ENCODE data around the gene DUSP1.

The DUSP1 gene

GRCh38 chr5:172763120-172763464 lies 7.9 kb downstream of the DUSP1 start:
- DNase-seq (no peak), ATAC-seq (no peak)
- Mint-ChIP-seq H3K27me3 (no peaks in the 10 kb centered on the region), H3K4me3 (no peak overlapping the region), H3K4me1 (peaks cover 29% of the 10 kb centered on the region), H3K9me3 (peaks cover 0 to 12% of the 10 kb centered on the region in 2 donors), H3K27ac (no peak overlapping the region)

- peaks cover 0 to 12% of the 10 kb centered on the region in 2 donors for H3K9me3 Mint-ChIP-seq
- peak overlapping the region in 1 of 2 donors; percentile 77 for H3K27ac Mint-ChIP-seq
- no peaks in the 10 kb centered on the region for H3K27me3 Mint-ChIP-seq
- ATAC-seq: no peak
- H3K4me3 Mint-ChIP-seq: no peak overlapping the region
- peaks cover 25% of the 10 kb centered on the region for H3K4me1 Mint-ChIP-seq
- no peak for DNase-seq
Measured at GRCh38 chr5:172762214-172763119, 8.5 kb downstream of the DUSP1 start.

GRCh38 chr5:172760959-172761358 lies 10.0 kb downstream of the DUSP1 start:
- H3K4me1 Mint-ChIP-seq: peaks cover 15% of the 10 kb centered on the region

GRCh38 chr5:172760136-172760535 lies 10.9 kb downstream of the DUSP1 start:
- Mint-ChIP-seq H3K9me3 (peaks cover 0 to 12% of the 10 kb centered on the region in 2 donors), H3K27ac (peak overlapping the region in 1 of 2 donors; percentile 90), H3K4me3 (no peak overlapping the region), H3K27me3 (no peaks in the 10 kb centered on the region), H3K4me1 (peaks cover 7% of the 10 kb centered on the region)
- no peak for ATAC-seq
- DNase-seq: no peak

More at GRCh38 chr5:172760959-172761358, 10.0 kb downstream of the DUSP1 start:
- Mint-ChIP-seq H3K4me3 (no peak overlapping the region), H3K27ac (no peak overlapping the region), H3K27me3 (no peaks in the 10 kb centered on the region), H3K9me3 (peaks cover 0 to 12% of the 10 kb centered on the region in 2 donors)
- DNase-seq (no peak), ATAC-seq (no peak)

- no peak for ATAC-seq
- Mint-ChIP-seq H3K4me3 (no peak overlapping the region), H3K27me3 (no peaks in the 10 kb centered on the region), H3K9me3 (peaks cover 0 to 12% of the 10 kb centered on the region in 2 donors), H3K4me1 (no peaks in the 10 kb centered on the region), H3K27ac (no peak overlapping the region)
- DNase-seq: no peak
Measured at GRCh38 chr5:172758834-172759149, 12.2 kb downstream of the DUSP1 start.

GRCh38 chr5:172758077-172758833 lies 12.7 kb downstream of the DUSP1 start:
- no peak for ATAC-seq

GRCh38 chr5:172757394-172758010 lies 13.5 kb downstream of the DUSP1 start:
- H3K4me3 Mint-ChIP-seq: no peak overlapping the region
- peaks cover 0 to 12% of the 10 kb centered on the region in 2 donors for H3K9me3 Mint-ChIP-seq
- H3K27me3 Mint-ChIP-seq: no peaks in the 10 kb centered on the region
- no peak overlapping the region for H3K27ac Mint-ChIP-seq
- H3K4me1 Mint-ChIP-seq: no peaks in the 10 kb centered on the region
- DNase-seq (no peak), ATAC-seq (no peak)

More at GRCh38 chr5:172758077-172758833, 12.7 kb downstream of the DUSP1 start:
- Mint-ChIP-seq H3K9me3 (peaks cover 0 to 12% of the 10 kb centered on the region in 2 donors), H3K27me3 (no peaks in the 10 kb centered on the region), H3K27ac (no peak overlapping the region), H3K4me1 (no peaks in the 10 kb centered on the region), H3K4me3 (no peak overlapping the region)
- DNase-seq: no peak

GRCh38 chr5:172756764-172757393 lies 14.1 kb downstream of the DUSP1 start:
- no peaks in the 10 kb centered on the region for H3K27me3 Mint-ChIP-seq
- H3K9me3 Mint-ChIP-seq: peaks cover 0 to 12% of the 10 kb centered on the region in 2 donors
- H3K4me1 Mint-ChIP-seq: no peaks in the 10 kb centered on the region
- H3K27ac Mint-ChIP-seq: no peak overlapping the region
- ATAC-seq: no peak
- DNase-seq: no peak
- no peak overlapping the region for H3K4me3 Mint-ChIP-seq

- Mint-ChIP-seq H3K4me3 (no peak overlapping the region), H3K4me1 (peaks cover 9% of the 10 kb centered on the region), H3K9me3 (peaks cover 0 to 6% of the 10 kb centered on the region in 2 donors), H3K27me3 (no peaks in the 10 kb centered on the region), H3K27ac (no peak overlapping the region)
- no peak for ATAC-seq
- DNase-seq: no peak
Measured at GRCh38 chr5:172754596-172755356, 16.2 kb downstream of the DUSP1 start.

GRCh38 chr5:172753101-172753500 lies 17.9 kb downstream of the DUSP1 start:
- Mint-ChIP-seq H3K9me3 (no peaks in the 10 kb centered on the region), H3K4me1 (peaks cover 9% of the 10 kb centered on the region), H3K27ac (no peak overlapping the region), H3K27me3 (no peaks in the 10 kb centered on the region), H3K4me3 (no peak overlapping the region)
- DNase-seq (no peak), ATAC-seq (no peak)

GRCh38 chr5:172751761-172752510 lies 19.1 kb downstream of the DUSP1 start:
- no peak overlapping the region for H3K27ac Mint-ChIP-seq
- no peak for ATAC-seq
- H3K27me3 Mint-ChIP-seq: no peaks in the 10 kb centered on the region
- H3K4me1 Mint-ChIP-seq: peaks cover 9% of the 10 kb centered on the region
- DNase-seq: no peak
- no peak overlapping the region for H3K4me3 Mint-ChIP-seq
- peaks cover 0 to 6% of the 10 kb centered on the region in 2 donors for H3K9me3 Mint-ChIP-seq

GRCh38 chr5:172749881-172750633 lies 20.9 kb downstream of the DUSP1 start:
- no peak for ATAC-seq
- peaks cover 0 to 6% of the 10 kb centered on the region in 2 donors for H3K9me3 Mint-ChIP-seq
- no peaks in the 10 kb centered on the region for H3K27me3 Mint-ChIP-seq
- H3K27ac Mint-ChIP-seq: no peak overlapping the region
- DNase-seq: no peak
- no peak overlapping the region for H3K4me3 Mint-ChIP-seq
- H3K4me1 Mint-ChIP-seq: peaks cover 9% of the 10 kb centered on the region

GRCh38 chr5:172749076-172749475 lies 21.9 kb downstream of the DUSP1 start:
- no peak for DNase-seq
- Mint-ChIP-seq H3K9me3 (peaks cover 0 to 6% of the 10 kb centered on the region in 2 donors), H3K4me1 (peaks cover 9% of the 10 kb centered on the region), H3K27me3 (no peaks in the 10 kb centered on the region), H3K4me3 (no peak overlapping the region), H3K27ac (no peak overlapping the region)
- no peak for ATAC-seq

Measured in stimulated activated naive CD8-positive, alpha-beta T cell treated with anti-CD3 and anti-CD28 coated beads, Interleukin-15, amount 100 ng/mL, for 72 hours (primary cell).